HEK293 (cell line): ENCODE results near the gene ATXN7.

Experiments
- CTCF ChIA-PET: fragments of 350-600 bp; formaldehyde crosslinking; extraction: SDS; loops from one replicate; lab custom pipeline; 2021; ENCODE audit warnings: antibody characterized with exemption; lab: Yijun Ruan, JAX
- POLR2A ChIA-PET: fragments of 300-600 bp; formaldehyde crosslinking; extraction: SDS; loops from one replicate; lab custom pipeline; 2020; ENCODE audit warnings: antibody characterized with exemption, inconsistent platforms; lab: Yijun Ruan, JAX
- H3K27ac ChIP-seq: fragments of 200-500 bp; sonication (Bioruptor generic); 2 replicates; pipeline ENCODE4 v1.5.1; 2014; ENCODE audit warnings: low read depth, low read length, control low read depth, inconsistent platforms; ENCODE audit errors: extremely low read depth
- H3K36me3 ChIP-seq, 2 experiments: fragments of 200-500 bp in 1 of 2; sonication (Bioruptor generic) in 1 of 2; 1 replicate in 1 of 2; 2 replicates in 1 of 2; pipeline ENCODE4 v1.5.1; 2014 to 2017; ENCODE audit warnings: inconsistent platforms in 2 of 2, low read length in 2 of 2; ENCODE audit not compliant: control insufficient read depth in 2 of 2, insufficient read depth in 1 of 2
- H3K4me1 ChIP-seq: fragments of 200-500 bp; sonication (Bioruptor generic); 2 replicates; pipeline ENCODE4 v1.5.1; 2014; ENCODE audit warnings: mild to moderate bottlenecking, low read length, inconsistent platforms; ENCODE audit not compliant: control insufficient read depth, insufficient read depth
- H3K4me3 ChIP-seq: 2 replicates; pipeline ENCODE4 v1.5.1; 2011; ENCODE audit warnings: low read depth, mild to moderate bottlenecking, control low read depth, low read length, moderate library complexity
- H3K9me3 ChIP-seq: fragments of 200-500 bp; sonication (Bioruptor generic); 2 replicates; pipeline ENCODE4 v1.5.1; 2014; ENCODE audit warnings: low read depth, low read length, inconsistent platforms; ENCODE audit not compliant: control insufficient read depth, insufficient read depth
- GLI2 ChIP-seq: fragments of 450-650 bp; formaldehyde crosslinking; IDR thresholded peaks from 2 replicates; pipeline ENCODE4; 2017; ENCODE audit warnings: missing biosample characterization, missing genetic modification characterization, low read depth, borderline replicate concordance
- HIC1 ChIP-seq: fragments of 450-650 bp; formaldehyde crosslinking; IDR thresholded peaks from 2 replicates; pipeline ENCODE4 v1.5.1; 2016; ENCODE audit warnings: missing biosample characterization, missing genetic modification characterization
- HOXC10 ChIP-seq: sonication (generic); formaldehyde crosslinking; IDR thresholded peaks from 2 replicates; pipeline ENCODE4 v1.8.1; 2023; ENCODE audit warnings: mild to moderate bottlenecking, missing genetic modification reagents
- KLF9 ChIP-seq: fragments of 450-650 bp; formaldehyde crosslinking; IDR thresholded peaks from 2 replicates; pipeline ENCODE4 v1.5.1; 2016; ENCODE audit warnings: missing biosample characterization, missing genetic modification characterization, low read depth
- MEIS1 ChIP-seq: sonication (generic); formaldehyde crosslinking; IDR thresholded peaks from 2 replicates; pipeline ENCODE4 v1.8.1; 2022; ENCODE audit warnings: missing genetic modification reagents, mild to moderate bottlenecking, borderline replicate concordance
- PRDM10 ChIP-seq: fragments of 450-650 bp; formaldehyde crosslinking; IDR thresholded peaks from 2 replicates; pipeline ENCODE4 v1.5.1; 2016; ENCODE audit warnings: missing biosample characterization, missing genetic modification characterization
- ZBTB48 ChIP-seq: fragments of 450-650 bp; formaldehyde crosslinking; IDR thresholded peaks from 2 replicates; pipeline ENCODE4 v1.5.1; 2016; ENCODE audit warnings: missing biosample characterization, missing genetic modification characterization
- ZBTB7A ChIP-seq: fragments of 450-650 bp; formaldehyde crosslinking; IDR thresholded peaks from 2 replicates; pipeline ENCODE4 v1.5.1; 2016; ENCODE audit warnings: low read depth, missing biosample characterization, missing genetic modification characterization
- ZNF146 ChIP-seq: fragments of 450-650 bp; formaldehyde crosslinking; IDR thresholded peaks from 2 replicates; pipeline ENCODE4 v1.5.1; 2016; ENCODE audit warnings: missing biosample characterization, missing genetic modification characterization
- ZNF280D ChIP-seq: fragments of 450-650 bp; formaldehyde crosslinking; IDR thresholded peaks from 2 replicates; pipeline ENCODE4 v1.5.1; 2016; ENCODE audit warnings: missing biosample characterization, missing genetic modification characterization
- ZNF292 ChIP-seq: fragments of 450-650 bp; formaldehyde crosslinking; IDR thresholded peaks from 2 replicates; pipeline ENCODE4 v1.5.1; 2016; ENCODE audit warnings: low read depth, missing biosample characterization, missing genetic modification characterization, borderline replicate concordance
- ZNF311 ChIP-seq: fragments of 450-650 bp; formaldehyde crosslinking; IDR thresholded peaks from 2 replicates; pipeline ENCODE4 v1.5.1; 2017; ENCODE audit warnings: missing biosample characterization, missing genetic modification characterization, borderline replicate concordance
- ZNF354C ChIP-seq: fragments of 450-650 bp; formaldehyde crosslinking; IDR thresholded peaks from 2 replicates; pipeline ENCODE4 v1.5.1; 2016; ENCODE audit warnings: missing biosample characterization, missing genetic modification characterization, low read depth, borderline replicate concordance
- ZNF426 ChIP-seq: fragments of 450-650 bp; formaldehyde crosslinking; IDR thresholded peaks from 2 replicates; pipeline ENCODE4 v1.5.1; 2017; ENCODE audit warnings: missing biosample characterization, missing genetic modification characterization, mild to moderate bottlenecking, inconsistent platforms, moderate library complexity
- ZNF555 ChIP-seq: fragments of 450-650 bp; formaldehyde crosslinking; conservative IDR thresholded peaks from 2 replicates; pipeline ENCODE4 v1.5.1; 2017; ENCODE audit warnings: missing biosample characterization, mild to moderate bottlenecking, missing genetic modification characterization, inconsistent platforms
- ZNF654 ChIP-seq: fragments of 450-650 bp; formaldehyde crosslinking; IDR thresholded peaks from 2 replicates; pipeline ENCODE4 v1.5.1; 2016; ENCODE audit warnings: low read depth, missing biosample characterization, missing genetic modification characterization
- ZNF692 ChIP-seq: fragments of 450-650 bp; formaldehyde crosslinking; IDR thresholded peaks from 2 replicates; pipeline ENCODE4 v1.5.1; 2016; ENCODE audit warnings: missing biosample characterization, missing genetic modification characterization
- ZNF707 ChIP-seq: fragments of 450-650 bp; formaldehyde crosslinking; IDR thresholded peaks from 2 replicates; pipeline ENCODE4 v1.5.1; 2016; ENCODE audit warnings: missing biosample characterization, missing genetic modification characterization
- ZNF792 ChIP-seq: fragments of 450-650 bp; formaldehyde crosslinking; IDR thresholded peaks from 2 replicates; pipeline ENCODE4 v1.5.1; 2016; ENCODE audit warnings: missing biosample characterization, missing genetic modification characterization
- ZSCAN30 ChIP-seq: fragments of 450-650 bp; IDR thresholded peaks from 2 replicates; pipeline ENCODE4 v1.5.1; 2018; ENCODE audit warnings: missing biosample characterization, mild to moderate bottlenecking, missing genetic modification characterization, moderate library complexity

The ATXN7 gene

GRCh38 chr3:63910001-63910400, 46.3 kb downstream of the ATXN7 start:
- Histone ChIP-seq H3K27ac (no peak overlapping the region), H3K4me1 (no peaks in the 10 kb centered on the region; the same call in 1 of the 2 replicates), H3K9me3 (no peaks in the 10 kb centered on the region), H3K4me3 (no peak overlapping the region), H3K36me3 (peaks cover 0 to under 1% of the 10 kb centered on the region in 2 experiments; a peak in 2 of 3 replicates)
- ChIA-PET CTCF (interaction anchor here (0.6 to 1.1 kb wide), 3 partner anchors 21 to 1110 kb away, joined by 3 read pairs; no protein-coding TSS in a partner anchor), POLR2A (no interaction called here)
- no peak for TF ChIP-seq ZNF280D (tag by site-specific recombination)
- no peak for TF ChIP-seq GLI2 (tag by site-specific recombination)
- no peak for TF ChIP-seq KLF9 (tag by site-specific recombination)
- TF ChIP-seq ZNF354C (tag by site-specific recombination): no peak
- no peak for TF ChIP-seq ZBTB7A (tag by site-specific recombination)
- no peak for TF ChIP-seq MEIS1 (CRISPR knock-in tag)
- no peak for TF ChIP-seq ZNF426 (tag by site-specific recombination)
- TF ChIP-seq ZBTB48 (tag by site-specific recombination): no peak
- TF ChIP-seq PRDM10: no peak
- no peak for TF ChIP-seq ZNF707 (tag by site-specific recombination)
- TF ChIP-seq ZNF311 (tag by site-specific recombination): no peak
- TF ChIP-seq ZNF692 (tag by site-specific recombination): no peak
- TF ChIP-seq ZSCAN30 (tag by site-specific recombination): no peak
- TF ChIP-seq ZNF555 (tag by site-specific recombination): no peak
- no peak for TF ChIP-seq ZNF292
- TF ChIP-seq ZNF146: no peak
- TF ChIP-seq HIC1 (tag by site-specific recombination): no peak
- no peak for TF ChIP-seq ZNF792
- TF ChIP-seq ZNF654 (tag by site-specific recombination): no peak
- no peak for TF ChIP-seq HOXC10
